Spleen (tissue), 11 donors: ENCODE measurements around the gene KCNQ1. TPM values are rescaled to one million over a fixed set of nuclear protein-coding genes. Genes with fewer than 3 reads are reported as not detected.

Experiments used
- DNase-seq: peaks from one replicate; pipeline ENCODE4 v3.0.0-alpha.2; 2020
- H3K27ac ChIP-seq, 8 donors: fragments of 200-600 bp; sonication (generic) in 7 of 8; 1 replicate in 4 of 8; 2 replicates in 4 of 8; pipeline versions ENCODE4 v1.5.0 to v1.8.0; 2016 to 2021; ENCODE audit warnings: inconsistent platforms in 4 of 8, mild to moderate bottlenecking in 4 of 8, moderate library complexity in 1 of 8
- H3K27me3 ChIP-seq, 7 donors: fragments of 200-600 bp; sonication (generic) in 6 of 7; replicated peaks in 1 of 7; 1 replicate in 4 of 7; 2 replicates in 3 of 7; pipeline versions ENCODE4 v1.5.0 to v1.8.0; 2016 to 2021; ENCODE audit warnings: inconsistent platforms in 3 of 7, mild to moderate bottlenecking in 1 of 7
- H3K36me3 ChIP-seq, 6 donors: fragments of 200-600 bp; sonication (generic) in 5 of 6; 1 replicate in 4 of 6; 2 replicates in 2 of 6; pipeline versions ENCODE4 v1.5.0 to v1.8.0; 2016 to 2021; ENCODE audit warnings: inconsistent platforms in 2 of 6
- H3K4me1 ChIP-seq, 6 donors: fragments of 200-600 bp; sonication (generic) in 5 of 6; 1 replicate in 3 of 6; 2 replicates in 3 of 6; pipeline versions ENCODE4 v1.5.0 to v1.8.0; 2016 to 2021; ENCODE audit warnings: inconsistent platforms in 3 of 6
- H3K4me3 ChIP-seq, 8 donors: fragments of 200-600 bp; sonication (generic) in 7 of 8; 1 replicate in 4 of 8; 2 replicates in 4 of 8; pipeline versions ENCODE4 v1.5.0 to v1.8.0; 2016 to 2021; ENCODE audit warnings: inconsistent platforms in 4 of 8, mild to moderate bottlenecking in 4 of 8, moderate library complexity in 2 of 8
- H3K9me3 ChIP-seq, 8 donors: fragments of 200-600 bp; sonication (generic) in 7 of 8; 1 replicate in 4 of 8; 2 replicates in 4 of 8; pipeline versions ENCODE4 v1.5.0 to v1.8.0; 2016 to 2021; ENCODE audit warnings: inconsistent platforms in 4 of 8
- CTCF ChIP-seq, 11 experiments: fragments of 200-600 bp in 7 of 11; fragments of 450-650 bp in 4 of 11; sonication (generic) in 4 of 11; IDR thresholded peaks in 8 of 11; conservative IDR thresholded peaks in 3 of 11; 1 replicate in 7 of 11; 2 replicates in 4 of 11; pipeline versions ENCODE4 v1.4.0 to v1.8.0; 2016 to 2021; ENCODE audit warnings: antibody characterized with exemption in 11 of 11, inconsistent platforms in 4 of 11, mild to moderate bottlenecking in 1 of 11
- POLR2A ChIP-seq, 3 donors: fragments of 450-650 bp; IDR thresholded peaks; one replicate each; pipeline ENCODE4 v1.5.1; 2017; ENCODE audit warnings: antibody characterized with exemption in 3 of 3, mild to moderate bottlenecking in 1 of 3
- POLR2AphosphoS5 ChIP-seq, 3 donors: sonication (generic); formaldehyde crosslinking; IDR thresholded peaks; one replicate each; pipeline ENCODE4 v1.5.1; 2017; ENCODE audit warnings: antibody characterized with exemption in 3 of 3
- WGBS, 5 donors: extraction: QIAGEN DNeasy Blood & Tissue Kit in 3 of 5; methylation state at CpG; one replicate each; pipeline versions ENCODE4 v1.1.5 to v1.1.7; 2013 to 2018; 5-methylcytosine and 5-hydroxymethylcytosine counted together
- intact Hi-C: fragments of 100-400 bp; cut with DNase I; formaldehyde crosslinking; loops from one replicate; pipeline ENCODE4 v1.15.0; 2023; ENCODE audit warnings: low total_unique reads
- polyA plus RNA-seq, 3 donors: library from polyadenylated mRNA; stranded (reverse); fragments of 200-250 nt; gene quantifications; one replicate each; pipeline ENCODE4 v1.2.1, GENCODE V29; 2013
- total RNA-seq, 7 donors: library from RNA; depleted of rRNA in 3 of 7; stranded (reverse); fragments of >200 nt in 3 of 7; fragmentation: NEBNext Ultra II Directional in 4 of 7; extraction: Animal tissue kit (Norgen Biotek cat#: 25700) in 4 of 7; gene quantifications; one replicate each; pipeline versions ENCODE4 v1.1.0 to v1.2.1, GENCODE V29; 2016 to 2021
- donor health status: healthy with polysubstance abuse.
- donor health status: DM: no; HTN: no; CAD: no; lungs with moderate emphysema.
- donor health status: DM: no; HTN: no; CAD: no.
- donor health status: Bipolar disorder and iron deficiency.
- donor health status: healthy.
- donor health status: DM: no; HTN: no; CAD: no.
- donor health status: DM: yes; HTN: yes; CAD: no.

Gene KCNQ1
- total and polyA plus RNA-seq, 10 donors = 3.3 to 21.6 (median 13.5) TPM

- WGBS, 5 donors = 75 to 93% (median 87%) methylated on average over 2 of the region's 2 CpGs
- Histone ChIP-seq H3K9me3 (no peaks in the 10 kb centered on the region), H3K36me3 (peaks cover 0 to 20% (median 0%) of the 10 kb centered on the region in 6 donors), H3K27me3 (peaks cover 0 to 6% (median 0%) of the 10 kb centered on the region in 7 donors), H3K4me1 (peaks cover 12 to 43% (median 37%) of the 10 kb centered on the region in 6 donors), H3K4me3 (no peak overlapping the region), H3K27ac (no peak overlapping the region)
- DNase-seq = no peak
- TF ChIP-seq POLR2A (IDR thresholded peaks at IDR 0.05) = no peak
- TF ChIP-seq POLR2AphosphoS5 (IDR thresholded peaks at IDR 0.05) = no peak
- TF ChIP-seq CTCF (IDR thresholded peaks at IDR 0.05 in 8 of 11, conservative IDR thresholded peaks at IDR 0.05 in 3 of 11) = no peak
- intact Hi-C loops = no loop called here
These were observed 338.0 kb downstream of the KCNQ1 start for GRCh38 chr11:2782769-2783168.

- H3K27me3 ChIP-seq = peaks cover 0 to 8% (median 0%) of the 10 kb centered on the region in 7 donors
- H3K27ac ChIP-seq = no peak overlapping the region
- no peak for DNase-seq
- no peaks in the 10 kb centered on the region for H3K9me3 ChIP-seq
- H3K4me1 ChIP-seq = peaks cover 12 to 35% (median 29%) of the 10 kb centered on the region in 6 donors
- H3K36me3 ChIP-seq = peaks cover 0 to 13% (median 0%) of the 10 kb centered on the region in 6 donors
- H3K4me3 ChIP-seq = no peak overlapping the region
- TF ChIP-seq POLR2AphosphoS5 (IDR thresholded peaks at IDR 0.05) (no peak), CTCF (IDR thresholded peaks at IDR 0.05 in 8 of 11, conservative IDR thresholded peaks at IDR 0.05 in 3 of 11) (no peak), POLR2A (IDR thresholded peaks at IDR 0.05) (no peak)
- intact Hi-C loops = no loop called here
These were observed 338.8 kb downstream of the KCNQ1 start for GRCh38 chr11:2783536-2784082.

GRCh38 chr11:2787816-2788167 is 343.0 kb downstream of the KCNQ1 start:
- intact Hi-C loops = no loop called here
- Histone ChIP-seq H3K27ac (no peak overlapping the region), H3K27me3 (peaks cover 0 to 31% (median 0%) of the 10 kb centered on the region in 7 donors), H3K9me3 (no peaks in the 10 kb centered on the region), H3K4me3 (no peak overlapping the region), H3K36me3 (peaks cover 0 to 4% (median 0%) of the 10 kb centered on the region in 6 donors), H3K4me1 (peaks cover 0 to 18% (median 13%) of the 10 kb centered on the region in 6 donors)
- no peak for DNase-seq
- no peak for TF ChIP-seq POLR2AphosphoS5 (IDR thresholded peaks at IDR 0.05)
- no peak for TF ChIP-seq POLR2A (IDR thresholded peaks at IDR 0.05)
- no peak for TF ChIP-seq CTCF (IDR thresholded peaks at IDR 0.05 in 8 of 11, conservative IDR thresholded peaks at IDR 0.05 in 3 of 11)
- 85 to 96% (median 95%) methylated on average over 9 to 10 of the region's 10 CpGs for WGBS, 5 donors

GRCh38 chr11:2788168-2789071 is 343.6 kb downstream of the KCNQ1 start:
- no peak overlapping the region for H3K4me3 ChIP-seq
- peaks cover 0 to 32% (median 0%) of the 10 kb centered on the region in 7 donors for H3K27me3 ChIP-seq
- 59 to 68% (median 64%) methylated on average over 20 to 22 of the region's 22 CpGs for WGBS, 5 donors
- peaks cover 0 to 18% (median 13%) of the 10 kb centered on the region in 6 donors for H3K4me1 ChIP-seq
- H3K9me3 ChIP-seq = no peaks in the 10 kb centered on the region
- intact Hi-C loops = no loop called here
- TF ChIP-seq POLR2AphosphoS5 (IDR thresholded peaks at IDR 0.05) (no peak), POLR2A (IDR thresholded peaks at IDR 0.05) (no peak), CTCF (IDR thresholded peaks at IDR 0.05 in 8 of 11, conservative IDR thresholded peaks at IDR 0.05 in 3 of 11) (no peak)
- peak; percentile 47 for DNase-seq
- no peak overlapping the region for H3K27ac ChIP-seq
- peaks cover 0 to 4% (median 0%) of the 10 kb centered on the region in 6 donors for H3K36me3 ChIP-seq
